Memory B cell (primary cell): ENCODE results near the gene SH3PXD2B.
"Not testable (repeated sequence)": the region's sequence is repeated elsewhere in the genome, so short reads cannot be mapped to it uniquely, and the experiment has no call there.

Experiments
- ATAC-seq: fragments of 150-1000 bp; cut with Tn5 transposase; 2 replicates; pipeline ENCODE4 v1.10.0; 2021; ENCODE audit warnings: low read depth, mild to moderate bottlenecking, moderate library complexity
- DNase-seq, 2 donors: peaks; one replicate each; pipeline ENCODE4 v3.0.0; 2022; ENCODE audit warnings: low spot score in 2 of 2
- H3K27ac Mint-ChIP-seq: one replicate; pipeline ENCODE4 v1.8.0; 2022; ENCODE audit warnings: mild to moderate bottlenecking, moderate library complexity, mixed read lengths
- H3K27me3 Mint-ChIP-seq: one replicate; pipeline ENCODE4 v1.8.0; 2022; ENCODE audit warnings: mixed read lengths
- H3K36me3 Mint-ChIP-seq: one replicate; pipeline ENCODE4 v1.8.0; 2022; ENCODE audit warnings: mild to moderate bottlenecking, mixed read lengths
- H3K4me1 Mint-ChIP-seq: one replicate; pipeline ENCODE4 v1.8.0; 2022; ENCODE audit warnings: mixed read lengths
- H3K4me3 Mint-ChIP-seq: one replicate; pipeline ENCODE4 v1.8.0; 2022; ENCODE audit warnings: mild to moderate bottlenecking, moderate library complexity, mixed read lengths
- H3K9me3 Mint-ChIP-seq: one replicate; pipeline ENCODE4 v1.8.0; 2022; ENCODE audit warnings: mixed read lengths

The SH3PXD2B gene

GRCh38 chr5:172294831-172295230, 159.5 kb downstream of the SH3PXD2B start:
- H3K9me3 Mint-ChIP-seq, result no peaks in the 10 kb centered on the region
- no peak overlapping the region for H3K4me3 Mint-ChIP-seq
- no peaks in the 10 kb centered on the region for H3K36me3 Mint-ChIP-seq
- DNase-seq (no peak), ATAC-seq (no peak)
- H3K27ac Mint-ChIP-seq, result no peak overlapping the region
- H3K4me1 Mint-ChIP-seq, result no peaks in the 10 kb centered on the region
- H3K27me3 Mint-ChIP-seq, result peaks cover 3% of the 10 kb centered on the region

GRCh38 chr5:172293745-172294342, 160.5 kb downstream of the SH3PXD2B start:
- H3K4me1 Mint-ChIP-seq, result no peaks in the 10 kb centered on the region
- no peak overlapping the region for H3K4me3 Mint-ChIP-seq
- H3K27me3 Mint-ChIP-seq, result peaks cover 3% of the 10 kb centered on the region
- no peaks in the 10 kb centered on the region for H3K9me3 Mint-ChIP-seq
- ATAC-seq (no peak), DNase-seq (no peak)
- H3K36me3 Mint-ChIP-seq, result no peaks in the 10 kb centered on the region
- no peak overlapping the region for H3K27ac Mint-ChIP-seq

- H3K4me3 Mint-ChIP-seq, result no peak overlapping the region
- no peaks in the 10 kb centered on the region for H3K4me1 Mint-ChIP-seq
- no peak overlapping the region for H3K27ac Mint-ChIP-seq
- ATAC-seq (peak; percentile 99), DNase-seq (peak; percentile 32 to 60)
- peaks cover 3% of the 10 kb centered on the region for H3K27me3 Mint-ChIP-seq
- H3K36me3 Mint-ChIP-seq, result no peaks in the 10 kb centered on the region
- no peaks in the 10 kb centered on the region for H3K9me3 Mint-ChIP-seq
Observed at GRCh38 chr5:172293054-172293744, 161.1 kb downstream of the SH3PXD2B start.

GRCh38 chr5:172291837-172292236, 162.5 kb downstream of the SH3PXD2B start:
- not testable (repeated sequence) for ATAC-seq, DNase-seq, H3K27me3 Mint-ChIP-seq, H3K27ac Mint-ChIP-seq, H3K4me3 Mint-ChIP-seq, H3K36me3 Mint-ChIP-seq, H3K4me1 Mint-ChIP-seq, H3K9me3 Mint-ChIP-seq

- H3K27ac Mint-ChIP-seq, result no peak overlapping the region
- DNase-seq (no peak), ATAC-seq (no peak)
Observed at GRCh38 chr5:172288465-172288864, 165.9 kb downstream of the SH3PXD2B start.

DNA sequence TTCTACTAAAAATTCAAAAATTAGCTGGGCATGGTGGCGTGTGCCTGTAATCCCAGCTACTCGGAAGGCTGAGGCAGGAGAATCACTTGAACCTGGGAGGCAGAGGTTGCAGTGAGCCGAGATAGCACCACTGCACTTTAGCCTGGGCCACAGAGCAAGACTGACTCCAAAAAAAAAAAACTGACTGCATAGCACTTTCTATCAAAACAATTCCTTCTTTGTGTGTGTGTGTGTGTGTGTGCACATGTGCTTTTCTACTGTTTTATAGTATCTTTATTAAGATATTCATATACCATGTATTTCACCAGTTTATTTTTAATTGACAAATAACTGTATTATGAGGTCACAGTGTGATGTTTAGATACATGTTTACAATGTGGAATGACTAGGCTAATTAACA, 167.2 kb downstream of the SH3PXD2B start:
- not testable (repeated sequence) for H3K4me3 Mint-ChIP-seq, DNase-seq, H3K27ac Mint-ChIP-seq

More at GRCh38 chr5:172288465-172288864, 165.9 kb downstream of the SH3PXD2B start:
- no peaks in the 10 kb centered on the region for H3K27me3 Mint-ChIP-seq
- H3K9me3 Mint-ChIP-seq, result no peaks in the 10 kb centered on the region
- no peak overlapping the region for H3K4me3 Mint-ChIP-seq
- H3K4me1 Mint-ChIP-seq, result no peaks in the 10 kb centered on the region
- no peaks in the 10 kb centered on the region for H3K36me3 Mint-ChIP-seq

GRCh38 chr5:172285226-172286143, 168.8 kb downstream of the SH3PXD2B start:
- peaks cover 7% of the 10 kb centered on the region for H3K4me1 Mint-ChIP-seq
- H3K27me3 Mint-ChIP-seq, result no peaks in the 10 kb centered on the region
- peak overlapping the region; percentile 17 for H3K4me3 Mint-ChIP-seq
- H3K27ac Mint-ChIP-seq, result no peak overlapping the region
- DNase-seq, result no peak
- no peak for ATAC-seq
- H3K9me3 Mint-ChIP-seq, result no peaks in the 10 kb centered on the region
- H3K36me3 Mint-ChIP-seq, result no peaks in the 10 kb centered on the region

More for the DNA sequence above, 167.2 kb downstream of the SH3PXD2B start:
- ATAC-seq, H3K9me3 Mint-ChIP-seq, H3K36me3 Mint-ChIP-seq, H3K4me1 Mint-ChIP-seq, H3K27me3 Mint-ChIP-seq: not testable (repeated sequence)

GRCh38 chr5:172284611-172284980, 169.7 kb downstream of the SH3PXD2B start:
- no peaks in the 10 kb centered on the region for H3K9me3 Mint-ChIP-seq
- H3K36me3 Mint-ChIP-seq, result no peaks in the 10 kb centered on the region
- peak overlapping the region; percentile 38 for H3K27ac Mint-ChIP-seq

GRCh38 chr5:172283862-172284610, 170.3 kb downstream of the SH3PXD2B start:
- no peaks in the 10 kb centered on the region for H3K36me3 Mint-ChIP-seq
- peak overlapping the region; percentile 87 for H3K4me3 Mint-ChIP-seq
- peak; percentile 74 to 87 for DNase-seq
- ATAC-seq, result peak; percentile 82
- H3K9me3 Mint-ChIP-seq, result no peaks in the 10 kb centered on the region
- H3K27ac Mint-ChIP-seq, result peak overlapping the region; percentile 38
- peaks cover 7% of the 10 kb centered on the region for H3K4me1 Mint-ChIP-seq
- no peaks in the 10 kb centered on the region for H3K27me3 Mint-ChIP-seq

More at GRCh38 chr5:172284611-172284980, 169.7 kb downstream of the SH3PXD2B start:
- Mint-ChIP-seq H3K27me3 (no peaks in the 10 kb centered on the region), H3K4me1 (peaks cover 7% of the 10 kb centered on the region), H3K4me3 (peak overlapping the region; percentile 87)
- ATAC-seq (no peak), DNase-seq (no peak)

GRCh38 chr5:172283020-172283861, 171.1 kb downstream of the SH3PXD2B start, which contains the start of gene UBTD2:
TSS of gene UBTD2 (minus strand) at chr5:172283764. CDS start at chr5:172283665, 99 bp downstream.
- DNase-seq (peak in 1 of 2 donors; percentile 75), ATAC-seq (peak; percentile 83)
- peaks cover 7% of the 10 kb centered on the region for H3K4me1 Mint-ChIP-seq
- no peaks in the 10 kb centered on the region for H3K27me3 Mint-ChIP-seq
- H3K36me3 Mint-ChIP-seq, result no peaks in the 10 kb centered on the region
- peak within 1 kb of the TSS; percentile 87 for H3K4me3 Mint-ChIP-seq
- no peaks in the 10 kb centered on the region for H3K9me3 Mint-ChIP-seq
- peak within 1 kb of the TSS; percentile 65 for H3K27ac Mint-ChIP-seq

- H3K4me3 Mint-ChIP-seq, result peak overlapping the region; percentile 87
- peaks cover 7% of the 10 kb centered on the region for H3K4me1 Mint-ChIP-seq
- DNase-seq, result no peak
- H3K27ac Mint-ChIP-seq, result peak overlapping the region; percentile 65
- peaks cover 3% of the 10 kb centered on the region for H3K36me3 Mint-ChIP-seq
- no peak for ATAC-seq
- H3K9me3 Mint-ChIP-seq, result no peaks in the 10 kb centered on the region
- no peaks in the 10 kb centered on the region for H3K27me3 Mint-ChIP-seq
Observed at GRCh38 chr5:172282272-172283019, 171.9 kb downstream of the SH3PXD2B start.

DNA sequence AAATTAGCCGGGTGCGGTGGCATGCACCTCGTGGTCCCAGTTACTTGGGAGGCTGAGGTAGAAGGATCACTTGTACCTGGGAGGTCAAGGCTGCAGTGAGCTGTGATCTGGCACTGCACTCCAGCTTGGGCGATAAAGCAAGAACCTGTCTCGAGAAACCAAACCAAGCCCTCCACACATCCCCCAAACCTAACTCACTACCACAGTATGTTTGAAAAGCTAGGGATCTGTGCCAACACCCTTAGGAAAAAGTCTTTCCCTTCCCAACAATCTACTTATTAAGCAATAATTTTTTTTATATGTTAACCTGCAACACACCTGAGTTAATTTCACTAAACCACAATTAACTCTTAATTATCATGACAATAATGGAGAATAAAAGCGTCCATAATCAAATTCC, 173.0 kb downstream of the SH3PXD2B start:
- H3K9me3 Mint-ChIP-seq, result no peaks in the 10 kb centered on the region
- no peaks in the 10 kb centered on the region for H3K27me3 Mint-ChIP-seq
- H3K4me1 Mint-ChIP-seq, result peaks cover 8% of the 10 kb centered on the region
- ATAC-seq (no peak), DNase-seq (no peak)
- H3K27ac Mint-ChIP-seq, result peak overlapping the region; percentile 21
- H3K4me3 Mint-ChIP-seq, result no peak overlapping the region
- H3K36me3 Mint-ChIP-seq, result peaks cover 3% of the 10 kb centered on the region
